HepG2 (cell line): ENCODE measurements around the gene CASP5. TPM values are rescaled to one million over a fixed set of nuclear protein-coding genes. Genes with fewer than 3 reads are reported as not detected.

Experiments used
- ARHGAP35 ChIP-seq: sonication (generic); formaldehyde crosslinking; IDR thresholded peaks from 2 replicates; pipeline ENCODE4 v1.9.0; 2022; ENCODE audit warnings: mild to moderate bottlenecking, inconsistent platforms, moderate library complexity, missing genetic modification reagents, borderline replicate concordance
- ARNT ChIP-seq: fragments of 450-650 bp; IDR thresholded peaks from 2 replicates; pipeline ENCODE4 v1.6.1; 2017
- CBX5 ChIP-seq: sonication (generic); formaldehyde crosslinking; IDR thresholded peaks from 2 replicates; pipeline ENCODE4 v1.4.0; 2020; ENCODE audit warnings: missing genetic modification reagents, borderline replicate concordance
- CENPT ChIP-seq: sonication (generic); formaldehyde crosslinking; IDR thresholded peaks from 2 replicates; pipeline ENCODE4 v1.8.0; 2022; ENCODE audit warnings: low read depth, mild to moderate bottlenecking, moderate library complexity, missing genetic modification reagents
- EHMT2 ChIP-seq: fragments of 200-600 bp; sonication (generic); IDR thresholded peaks from 2 replicates; pipeline ENCODE4 v1.7.0; 2017; ENCODE audit warnings: antibody characterized with exemption, low read depth, low read length, borderline replicate concordance
- GPN1 ChIP-seq: sonication (generic); formaldehyde crosslinking; IDR thresholded peaks from 2 replicates; pipeline ENCODE4 v1.5.1; 2020; ENCODE audit warnings: missing genetic modification reagents, borderline replicate concordance
- HDAC6 ChIP-seq: fragments of 200-600 bp; sonication (generic); IDR thresholded peaks from 2 replicates; pipeline ENCODE4 v1.7.0; 2017; ENCODE audit warnings: mild to moderate bottlenecking, antibody characterized with exemption, low read length, low read depth
- HNRNPUL1 ChIP-seq: fragments of 200-400 bp; formaldehyde crosslinking; IDR thresholded peaks from 2 replicates; pipeline ENCODE4 v1.6.1; 2017; ENCODE audit warnings: low read depth, mild to moderate bottlenecking, low read length, moderate library complexity
- JARID2 ChIP-seq: sonication (generic); formaldehyde crosslinking; IDR thresholded peaks from 2 replicates; pipeline ENCODE4 v1.8.1; 2023; ENCODE audit warnings: missing genetic modification reagents, inconsistent platforms; ENCODE audit not compliant: insufficient replicate concordance
- KLF13 ChIP-seq: sonication (generic); formaldehyde crosslinking; IDR thresholded peaks from 2 replicates; pipeline ENCODE4 v1.4.0; 2020; ENCODE audit warnings: mild to moderate bottlenecking, missing genetic modification reagents
- MATR3 ChIP-seq: sonication (generic); formaldehyde crosslinking; IDR thresholded peaks from 2 replicates; pipeline ENCODE4 v1.4.0; 2020; ENCODE audit warnings: missing genetic modification reagents
- MZF1 ChIP-seq: sonication (generic); formaldehyde crosslinking; IDR thresholded peaks from 2 replicates; pipeline ENCODE4 v1.8.1; 2023; ENCODE audit warnings: mild to moderate bottlenecking, missing genetic modification reagents, borderline replicate concordance
- SMARCC2 ChIP-seq: fragments of 450-650 bp; IDR thresholded peaks from 2 replicates; pipeline ENCODE4 v1.6.1; 2017; ENCODE audit warnings: antibody characterized with exemption, mild to moderate bottlenecking
- SRSF1 ChIP-seq: fragments of 200-400 bp; formaldehyde crosslinking; optimal IDR thresholded peaks from 2 replicates; pipeline ENCODE3; 2017; ENCODE audit warnings: mild to moderate bottlenecking, low read depth, low read length, moderate library complexity
- ZBTB1 ChIP-seq: sonication (generic); formaldehyde crosslinking; IDR thresholded peaks from 2 replicates; pipeline ENCODE4 v1.4.0; 2020; ENCODE audit warnings: missing genetic modification reagents, borderline replicate concordance
- ZBTB21 ChIP-seq: sonication (generic); formaldehyde crosslinking; IDR thresholded peaks from 2 replicates; pipeline ENCODE4 v1.4.0; 2020; ENCODE audit warnings: missing genetic modification reagents
- ZBTB7B ChIP-seq: sonication (generic); formaldehyde crosslinking; IDR thresholded peaks from 2 replicates; pipeline ENCODE4 v1.4.0; 2020; ENCODE audit warnings: missing genetic modification reagents
- ZNF3 ChIP-seq: IDR thresholded peaks from 2 replicates; pipeline ENCODE4 v1.7.0; 2017; ENCODE audit warnings: inconsistent platforms
- ZNF724P ChIP-seq: sonication (generic); formaldehyde crosslinking; IDR thresholded peaks from 2 replicates; pipeline ENCODE4 v1.8.0; 2022; ENCODE audit warnings: missing genetic modification reagents, borderline replicate concordance
- ZNF792 ChIP-seq: IDR thresholded peaks from 2 replicates; pipeline ENCODE4 v1.6.1; 2016
- ZSCAN29 ChIP-seq: sonication (generic); formaldehyde crosslinking; conservative IDR thresholded peaks from 2 replicates; pipeline ENCODE4 v1.4.0; 2020; ENCODE audit warnings: mild to moderate bottlenecking, missing genetic modification reagents
- polyA plus RNA-seq, 8 experiments: library from polyadenylated mRNA; depleted of rRNA in 3 of 8; stranded (reverse) in 7 of 8; unstranded in 1 of 8; fragments of >200 nt; fragmentation: Illumina TruSeq in 4 of 8; extraction: Trizol in 4 of 8; gene quantifications; 2 replicates each; pipeline versions ENCODE4 v1.2.1 to v1.2.3, GENCODE V29; 2011 to 2016; ENCODE audit warnings: low read depth in 4 of 8, missing spikeins in 1 of 8, mixed read lengths in 1 of 8; ENCODE audit not compliant: insufficient read depth in 1 of 8
- total RNA-seq, 5 experiments: library from RNA; depleted of rRNA; stranded (reverse); fragments of >200 nt; fragmentation: Illumina TruSeq; extraction: Trizol; gene quantifications; 2 replicates each; pipeline ENCODE4 v1.2.3, GENCODE V29; 2016; ENCODE audit warnings: low read depth in 1 of 5
- TF ChIP-seq, protein P1 (sequence below): sonication (generic); formaldehyde crosslinking; IDR thresholded peaks from 2 replicates; pipeline ENCODE4 v1.5.0; 2020; ENCODE audit warnings: missing genetic modification reagents, mild to moderate bottlenecking, borderline replicate concordance
- TF ChIP-seq, protein P2 (sequence below): sonication (generic); formaldehyde crosslinking; IDR thresholded peaks from 2 replicates; pipeline ENCODE4 v1.4.0; 2020; ENCODE audit warnings: missing genetic modification reagents
- TF ChIP-seq, protein P3 (sequence below): IDR thresholded peaks from 2 replicates; pipeline ENCODE4 v1.6.1; 2016
- TF ChIP-seq, protein P4 (sequence below): sonication (generic); formaldehyde crosslinking; IDR thresholded peaks from 2 replicates; pipeline ENCODE4 v1.5.1; 2020; ENCODE audit warnings: missing genetic modification reagents, mild to moderate bottlenecking, borderline replicate concordance

The CASP5 gene
- total and polyA plus RNA-seq, 2 of the 13 experiments (the other 11 are each of a cell fraction or from before 2014, with no cell fraction given), result not detected

DNA sequence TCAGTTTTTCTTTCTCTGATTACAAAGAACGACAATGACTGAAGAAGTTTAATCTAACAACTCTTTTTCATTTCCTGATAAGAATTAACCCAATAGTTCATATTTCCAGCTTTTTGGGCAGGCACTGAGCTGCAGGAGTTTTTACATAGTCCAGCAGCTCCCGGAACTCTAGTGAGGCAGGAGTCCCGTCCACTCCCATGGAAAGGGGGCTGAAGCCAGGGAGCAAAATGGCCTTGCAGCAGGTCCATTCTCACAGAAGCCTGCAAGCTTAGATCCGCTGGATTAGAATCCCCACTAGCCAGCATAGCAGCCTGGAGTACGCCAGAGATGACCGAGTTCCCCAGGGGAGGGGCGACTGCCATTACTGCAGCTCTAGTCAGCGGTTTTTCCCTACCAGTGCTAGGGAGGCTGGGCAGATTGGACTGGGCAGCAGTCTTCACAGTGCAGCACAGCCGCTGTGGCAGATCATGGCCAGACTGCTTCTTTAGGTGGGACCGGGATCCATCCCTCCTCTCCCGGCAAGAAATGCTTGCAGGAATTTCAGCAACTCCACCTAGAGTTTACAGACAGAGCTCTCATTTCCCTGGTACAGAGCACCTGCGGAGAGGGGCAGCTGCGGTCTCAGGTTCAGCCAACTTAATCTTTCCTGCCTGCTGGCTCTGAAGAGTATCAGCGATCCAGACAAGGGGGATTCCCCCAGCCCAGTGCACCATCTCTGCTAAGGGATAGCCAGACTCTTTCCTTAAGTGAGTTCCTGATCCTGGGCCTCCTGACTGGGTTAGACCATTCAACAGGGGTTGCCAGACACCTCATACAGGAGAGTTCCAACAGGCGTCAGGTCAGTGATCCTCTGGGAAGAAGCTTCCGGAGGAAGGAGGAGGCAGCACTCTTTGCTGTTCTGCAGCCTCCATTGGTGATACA is 53.9 kb downstream of the CASP5 start (continued):
- TF ChIP-seq ZBTB7B (CRISPR knock-in tag) (no peak), GPN1 (CRISPR knock-in tag) (no peak), CENPT (CRISPR knock-in tag) (no peak), EHMT2 (0 out of 2 replicates have a peak, but pooled peaks have one; percentile 54), JARID2 (CRISPR knock-in tag) (no peak), SRSF1 (no peak), ZBTB21 (CRISPR knock-in tag) (no peak), HNRNPUL1 (no peak), ARNT (no peak), ZSCAN29 (no peak), ZBTB1 (no peak), KLF13 (CRISPR knock-in tag) (no peak), HDAC6 (no peak), MATR3 (CRISPR knock-in tag) (no peak), CBX5 (CRISPR knock-in tag) (no peak), ZNF724P (CRISPR knock-in tag) (no peak; the same call in 1 of the 2 replicates), SMARCC2 (no peak), ARHGAP35 (CRISPR knock-in tag) (no peak), ZNF792 (CRISPR knock-in tag) (no peak), MZF1 (CRISPR knock-in tag) (no peak), ZNF3 (no peak)
- TF ChIP-seq, protein P1, sequence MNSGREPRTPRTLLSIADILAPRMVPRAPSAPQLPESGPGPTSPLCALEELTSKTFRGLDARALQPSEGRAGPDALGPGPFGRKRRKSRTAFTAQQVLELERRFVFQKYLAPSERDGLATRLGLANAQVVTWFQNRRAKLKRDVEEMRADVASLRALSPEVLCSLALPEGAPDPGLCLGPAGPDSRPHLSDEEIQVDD, result no peak
- TF ChIP-seq, protein P2, sequence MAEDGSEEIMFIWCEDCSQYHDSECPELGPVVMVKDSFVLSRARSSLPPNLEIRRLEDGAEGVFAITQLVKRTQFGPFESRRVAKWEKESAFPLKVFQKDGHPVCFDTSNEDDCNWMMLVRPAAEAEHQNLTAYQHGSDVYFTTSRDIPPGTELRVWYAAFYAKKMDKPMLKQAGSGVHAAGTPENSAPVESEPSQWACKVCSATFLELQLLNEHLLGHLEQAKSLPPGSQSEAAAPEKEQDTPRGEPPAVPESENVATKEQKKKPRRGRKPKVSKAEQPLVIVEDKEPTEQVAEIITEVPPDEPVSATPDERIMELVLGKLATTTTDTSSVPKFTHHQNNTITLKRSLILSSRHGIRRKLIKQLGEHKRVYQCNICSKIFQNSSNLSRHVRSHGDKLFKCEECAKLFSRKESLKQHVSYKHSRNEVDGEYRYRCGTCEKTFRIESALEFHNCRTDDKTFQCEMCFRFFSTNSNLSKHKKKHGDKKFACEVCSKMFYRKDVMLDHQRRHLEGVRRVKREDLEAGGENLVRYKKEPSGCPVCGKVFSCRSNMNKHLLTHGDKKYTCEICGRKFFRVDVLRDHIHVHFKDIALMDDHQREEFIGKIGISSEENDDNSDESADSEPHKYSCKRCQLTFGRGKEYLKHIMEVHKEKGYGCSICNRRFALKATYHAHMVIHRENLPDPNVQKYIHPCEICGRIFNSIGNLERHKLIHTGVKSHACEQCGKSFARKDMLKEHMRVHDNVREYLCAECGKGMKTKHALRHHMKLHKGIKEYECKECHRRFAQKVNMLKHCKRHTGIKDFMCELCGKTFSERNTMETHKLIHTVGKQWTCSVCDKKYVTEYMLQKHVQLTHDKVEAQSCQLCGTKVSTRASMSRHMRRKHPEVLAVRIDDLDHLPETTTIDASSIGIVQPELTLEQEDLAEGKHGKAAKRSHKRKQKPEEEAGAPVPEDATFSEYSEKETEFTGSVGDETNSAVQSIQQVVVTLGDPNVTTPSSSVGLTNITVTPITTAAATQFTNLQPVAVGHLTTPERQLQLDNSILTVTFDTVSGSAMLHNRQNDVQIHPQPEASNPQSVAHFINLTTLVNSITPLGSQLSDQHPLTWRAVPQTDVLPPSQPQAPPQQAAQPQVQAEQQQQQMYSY (CRISPR knock-in tag), result no peak
- TF ChIP-seq, protein P3, sequence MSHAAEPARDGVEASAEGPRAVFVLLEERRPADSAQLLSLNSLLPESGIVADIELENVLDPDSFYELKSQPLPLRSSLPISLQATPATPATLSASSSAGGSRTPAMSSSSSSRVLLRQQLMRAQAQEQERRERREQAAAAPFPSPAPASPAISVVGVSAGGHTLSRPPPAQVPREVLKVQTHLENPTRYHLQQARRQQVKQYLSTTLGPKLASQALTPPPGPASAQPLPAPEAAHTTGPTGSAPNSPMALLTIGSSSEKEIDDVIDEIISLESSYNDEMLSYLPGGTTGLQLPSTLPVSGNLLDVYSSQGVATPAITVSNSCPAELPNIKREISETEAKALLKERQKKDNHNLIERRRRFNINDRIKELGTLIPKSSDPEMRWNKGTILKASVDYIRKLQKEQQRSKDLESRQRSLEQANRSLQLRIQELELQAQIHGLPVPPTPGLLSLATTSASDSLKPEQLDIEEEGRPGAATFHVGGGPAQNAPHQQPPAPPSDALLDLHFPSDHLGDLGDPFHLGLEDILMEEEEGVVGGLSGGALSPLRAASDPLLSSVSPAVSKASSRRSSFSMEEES (CRISPR knock-in tag), result no peak
- TF ChIP-seq, protein P4, sequence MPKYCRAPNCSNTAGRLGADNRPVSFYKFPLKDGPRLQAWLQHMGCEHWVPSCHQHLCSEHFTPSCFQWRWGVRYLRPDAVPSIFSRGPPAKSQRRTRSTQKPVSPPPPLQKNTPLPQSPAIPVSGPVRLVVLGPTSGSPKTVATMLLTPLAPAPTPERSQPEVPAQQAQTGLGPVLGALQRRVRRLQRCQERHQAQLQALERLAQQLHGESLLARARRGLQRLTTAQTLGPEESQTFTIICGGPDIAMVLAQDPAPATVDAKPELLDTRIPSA (CRISPR knock-in tag), result no peak
